Testis (tissue), 3 donors: Measurements from ENCODE around the gene TNFRSF13B. TPM values are rescaled to one million over a fixed set of nuclear protein-coding genes. Genes with fewer than 3 reads are reported as not detected.
"Not testable (repeated sequence)": the region's sequence is repeated elsewhere in the genome, so short reads cannot be mapped to it uniquely, and the experiment has no call there.

Source experiments
- DNase-seq: peaks from one replicate; pipeline ENCODE4 v3.0.0-alpha.2; 2019
- H3K27ac ChIP-seq, 2 donors: fragments of 200-600 bp; sonication (generic); one replicate each; pipeline ENCODE4 v1.5.1; 2019
- H3K27me3 ChIP-seq: fragments of 200-600 bp; sonication (generic); one replicate; pipeline ENCODE4 v1.5.1; 2019
- H3K36me3 ChIP-seq: fragments of 200-600 bp; sonication (generic); one replicate; pipeline ENCODE4 v1.5.1; 2017; ENCODE audit warnings: low read depth; ENCODE audit errors: missing control alignments
- H3K4me1 ChIP-seq: fragments of 200-600 bp; sonication (generic); one replicate; pipeline ENCODE4 v1.5.1; 2019
- H3K4me3 ChIP-seq, 2 donors: fragments of 200-600 bp; sonication (generic); one replicate each; pipeline ENCODE4 v1.5.1; 2017 to 2019
- H3K9me3 ChIP-seq: fragments of 200-600 bp; sonication (generic); one replicate; pipeline ENCODE4 v1.5.1; 2017
- CTCF ChIP-seq, 3 experiments: fragments of 450-650 bp in 2 of 3; fragments of 200-600 bp in 1 of 3; sonication (generic) in 1 of 3; IDR thresholded peaks; one replicate each; pipeline ENCODE4 v1.5.1; 2016 to 2019; ENCODE audit warnings: antibody characterized with exemption in 3 of 3, mild to moderate bottlenecking in 2 of 3, moderate library complexity in 1 of 3
- POLR2A ChIP-seq: fragments of 450-650 bp; IDR thresholded peaks from one replicate; pipeline ENCODE4 v1.6.1; 2017; ENCODE audit warnings: antibody characterized with exemption, mild to moderate bottlenecking, moderate library complexity
- WGBS, 2 donors: methylation state at CpG; one replicate each; pipeline ENCODE4 v1.1.5; 2018; 5-methylcytosine and 5-hydroxymethylcytosine counted together
- intact Hi-C: fragments of 100-400 bp; cut with DNase I; formaldehyde crosslinking; loops from one replicate; pipeline ENCODE4 v1.15.1; 2023; ENCODE audit warnings: low total_unique reads
- polyA plus RNA-seq: library from polyadenylated mRNA; stranded (reverse); fragments of 350-450 nt; fragmentation: Illumina TruSeq; extraction: RNeasy Lipid Tissue Mini Kit (QIAGEN cat#74804); gene quantifications from one replicate; pipeline ENCODE4 v1.2.3, GENCODE V29; 2014; ENCODE audit warnings: low read depth, low replicate concordance; ENCODE audit not compliant: insufficient read depth
- total RNA-seq, 2 donors: library from RNA; depleted of rRNA; stranded (reverse); fragments of >200 nt; gene quantifications; one replicate each; pipeline ENCODE4 v1.2.3, GENCODE V29; 2016

TNFRSF13B gene
- total and polyA plus RNA-seq, 3 donors from 2014 or later: 0.59 TPM; not detected in 2

GRCh38 chr17:16999931-17000625 lies 28.2 kb upstream of the TNFRSF13B start:
- intact Hi-C loops: no loop called here
- TF ChIP-seq POLR2A (no peak), CTCF (IDR thresholded peaks at IDR 0.05) (no peak)
- H3K36me3 ChIP-seq: no peaks in the 10 kb centered on the region
- no peak for DNase-seq
- peaks cover 3% of the 10 kb centered on the region for H3K4me1 ChIP-seq
- H3K27ac ChIP-seq: no peak overlapping the region
- no peak overlapping the region for H3K4me3 ChIP-seq
- H3K9me3 ChIP-seq: no peaks in the 10 kb centered on the region
- 79 to 84% methylated on average over 5 to 7 of the region's 7 CpGs for WGBS, 2 donors
- H3K27me3 ChIP-seq: no peaks in the 10 kb centered on the region

GRCh38 chr17:16997514-16998429 lies 25.9 kb upstream of the TNFRSF13B start:
- H3K9me3 ChIP-seq: no peaks in the 10 kb centered on the region
- no peaks in the 10 kb centered on the region for H3K36me3 ChIP-seq
- WGBS, 2 donors: 84 to 95% methylated on average over 13 to 14 of the region's 14 CpGs
- no peaks in the 10 kb centered on the region for H3K27me3 ChIP-seq
- no peak overlapping the region for H3K27ac ChIP-seq
- intact Hi-C loops: no loop called here
- no peak for TF ChIP-seq POLR2A
- TF ChIP-seq CTCF (IDR thresholded peaks at IDR 0.05): no peak
- H3K4me3 ChIP-seq: no peak overlapping the region
- no peak for DNase-seq
- peaks cover 3% of the 10 kb centered on the region for H3K4me1 ChIP-seq

GRCh38 chr17:16996726-16997125 lies 24.8 kb upstream of the TNFRSF13B start:
- intact Hi-C loops, H3K9me3 ChIP-seq, H3K27me3 ChIP-seq, H3K4me3 ChIP-seq, DNase-seq, H3K36me3 ChIP-seq, H3K4me1 ChIP-seq, H3K27ac ChIP-seq: not testable (repeated sequence)
- WGBS, 2 donors: 89 to 90% methylated on average over 11 of the region's 11 CpGs

- TF ChIP-seq CTCF (IDR thresholded peaks at IDR 0.05) (no peak), POLR2A (no peak)
- DNase-seq: no peak
- no peaks in the 10 kb centered on the region for H3K9me3 ChIP-seq
- 89 to 94% methylated on average over 7 of the region's 7 CpGs for WGBS, 2 donors
- intact Hi-C loops: no loop called here
- H3K27me3 ChIP-seq: no peaks in the 10 kb centered on the region
- H3K4me1 ChIP-seq: no peaks in the 10 kb centered on the region
- H3K4me3 ChIP-seq: no peak overlapping the region
- no peaks in the 10 kb centered on the region for H3K36me3 ChIP-seq
- no peak overlapping the region for H3K27ac ChIP-seq
These were observed 24.0 kb upstream of the TNFRSF13B start for GRCh38 chr17:16995930-16996329.

- intact Hi-C loops: no loop called here
- H3K4me3 ChIP-seq: no peak overlapping the region
- TF ChIP-seq POLR2A: no peak
- no peak for TF ChIP-seq CTCF (IDR thresholded peaks at IDR 0.05)
- no peaks in the 10 kb centered on the region for H3K9me3 ChIP-seq
- H3K36me3 ChIP-seq: no peaks in the 10 kb centered on the region
- DNase-seq: no peak
- H3K27ac ChIP-seq: no peak overlapping the region
- H3K4me1 ChIP-seq: no peaks in the 10 kb centered on the region
- WGBS, 2 donors: 86 to 95% methylated on average over 2 of the region's 2 CpGs
- no peaks in the 10 kb centered on the region for H3K27me3 ChIP-seq
These were observed 22.7 kb upstream of the TNFRSF13B start for GRCh38 chr17:16994631-16995030.
